OCI-M1 (cell line): ENCODE measurements around the gene CLEC7A.
A peak's percentile ranks its signal among the peaks of the same experiment; 100 is the strongest.

ENCODE experiments used
- DNase-seq: peaks from one replicate; lab custom pipeline; 2025; lab: John Stamatoyannopoulos, UW

The CLEC7A gene

GRCh38 chr12:10130042-10130441 lies at the start of gene CLEC7A:
CLEC7A (minus strand) TSS chr12:10130199; CDS start chr12:10130082, 117 bp downstream.
- DNase-seq, result no peak

DNA sequence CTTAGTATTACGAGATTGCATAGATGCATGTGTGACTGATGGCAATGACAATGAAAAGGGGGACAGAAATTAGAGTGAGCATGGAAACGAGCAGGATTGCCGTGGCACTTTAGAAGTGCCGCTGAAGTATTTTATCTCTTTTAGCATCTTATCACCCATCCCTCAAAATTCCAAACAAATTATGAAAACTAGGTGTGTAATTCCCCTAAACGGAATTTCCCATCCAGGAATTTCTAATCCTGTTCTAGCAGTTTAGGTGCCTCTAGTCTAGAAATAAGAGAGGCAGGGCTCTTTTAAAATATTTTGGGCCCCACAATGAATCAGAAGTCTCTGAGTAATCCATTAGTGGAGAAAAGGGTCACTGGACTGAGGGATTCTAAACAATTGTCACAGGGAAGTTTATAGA lies 49.8 kb upstream of the CLEC7A start:
- DNase-seq, result no peak

DNA sequence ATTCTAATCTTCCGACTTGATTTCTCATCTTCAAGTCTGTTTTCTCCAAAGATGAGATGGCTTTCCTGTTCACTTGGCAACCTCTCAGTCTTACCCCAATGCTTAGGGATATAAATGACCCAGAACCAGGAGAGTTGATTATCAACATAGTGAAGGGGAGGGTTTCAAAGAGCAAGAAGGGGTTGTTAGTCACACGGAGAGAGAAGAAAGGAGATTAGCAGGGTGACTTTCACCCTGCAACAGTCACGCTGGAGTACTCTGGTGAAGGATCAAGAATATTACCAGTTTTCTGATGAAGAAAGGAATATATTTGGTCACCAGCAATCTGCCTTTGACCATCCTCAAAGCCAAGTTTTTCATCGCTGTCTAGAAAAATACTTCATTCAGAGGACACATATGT lies 48.8 kb upstream of the CLEC7A start, which contains the start of gene TMEM52B:
TMEM52B (plus strand) TSS at position 212 of the 400 bp plus-strand sequence. CDS start 543 bp downstream, outside the sequence.
- no peak for DNase-seq

- no peak for DNase-seq
These were observed 46.0 kb upstream of the CLEC7A start for GRCh38 chr12:10175846-10176636.

- DNase-seq, result no peak
These were observed 45.1 kb upstream of the CLEC7A start for GRCh38 chr12:10174986-10175614.

GRCh38 chr12:10171973-10172728 lies 42.2 kb upstream of the CLEC7A start, which contains the start of gene OLR1:
OLR1 (minus strand) TSS chr12:10172132; CDS start chr12:10172077, 55 bp downstream.
- no peak for DNase-seq

GRCh38 chr12:10170216-10170615 lies 40.2 kb upstream of the CLEC7A start:
- DNase-seq, result no peak

DNA sequence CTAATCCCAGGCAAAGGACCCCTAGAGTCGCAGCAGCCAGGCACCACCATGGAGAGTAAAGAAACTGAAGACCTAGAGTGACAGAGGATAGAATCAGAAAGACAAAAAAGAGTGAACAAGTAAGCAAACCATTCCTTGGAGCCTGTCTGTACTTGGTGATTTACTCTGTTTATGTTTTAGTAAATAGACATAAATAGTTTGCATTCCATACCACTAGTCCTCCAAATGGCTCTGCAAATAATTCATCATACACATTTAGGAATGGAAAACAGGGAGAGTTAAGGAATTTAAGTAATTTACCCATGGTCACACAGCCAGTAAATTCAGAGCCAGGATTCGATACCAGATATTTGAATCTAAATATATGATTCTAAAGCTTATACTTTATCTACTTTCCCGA lies 39.1 kb upstream of the CLEC7A start:
- DNase-seq, result no peak

- DNase-seq, result peak; percentile 69
These were observed 37.6 kb upstream of the CLEC7A start for GRCh38 chr12:10167599-10167998.

GRCh38 chr12:10165421-10165820 lies 35.4 kb upstream of the CLEC7A start:
- no peak for DNase-seq

DNA sequence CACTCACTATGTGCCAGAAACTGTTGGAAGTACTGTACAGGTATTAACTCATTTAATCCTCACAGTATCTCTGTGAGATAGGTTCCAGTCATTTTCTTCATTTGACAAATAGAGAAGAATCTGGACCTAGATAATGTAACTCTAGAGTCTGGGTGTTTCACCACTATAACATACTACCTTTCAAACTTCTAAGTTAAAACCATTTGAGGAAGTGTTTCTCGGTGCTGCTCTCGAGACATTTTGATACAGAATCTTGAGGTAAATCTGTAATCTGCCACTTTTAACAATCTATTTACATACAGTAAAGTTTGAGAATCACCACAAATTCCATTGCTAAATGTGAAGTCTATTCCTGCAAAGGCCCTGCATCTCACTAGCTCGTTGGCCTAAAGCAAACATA lies 33.1 kb upstream of the CLEC7A start:
- peak; percentile 25 for DNase-seq

GRCh38 chr12:10160617-10161385 lies 30.8 kb upstream of the CLEC7A start:
- DNase-seq, result no peak

DNA sequence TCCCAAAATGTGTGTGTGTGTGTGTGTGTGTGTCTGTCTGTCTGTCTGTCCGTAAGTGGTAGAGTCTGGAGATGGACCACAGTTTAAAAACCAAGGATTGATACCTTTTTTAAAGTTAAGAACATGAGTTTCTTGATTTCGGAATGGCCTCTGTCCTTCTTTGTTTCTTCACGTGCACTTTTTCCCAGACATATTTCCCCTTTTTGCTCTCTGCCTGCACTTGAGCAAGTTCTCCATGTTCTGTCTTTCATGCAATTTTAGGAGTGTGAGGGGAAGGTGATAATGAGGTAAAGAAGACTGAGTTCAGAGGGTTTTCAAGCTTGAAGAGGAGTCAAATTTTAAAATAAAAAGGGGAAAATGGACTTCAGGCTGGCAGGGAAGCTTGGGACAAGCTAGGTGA lies 29.3 kb upstream of the CLEC7A start:
- DNase-seq, result no peak

DNA sequence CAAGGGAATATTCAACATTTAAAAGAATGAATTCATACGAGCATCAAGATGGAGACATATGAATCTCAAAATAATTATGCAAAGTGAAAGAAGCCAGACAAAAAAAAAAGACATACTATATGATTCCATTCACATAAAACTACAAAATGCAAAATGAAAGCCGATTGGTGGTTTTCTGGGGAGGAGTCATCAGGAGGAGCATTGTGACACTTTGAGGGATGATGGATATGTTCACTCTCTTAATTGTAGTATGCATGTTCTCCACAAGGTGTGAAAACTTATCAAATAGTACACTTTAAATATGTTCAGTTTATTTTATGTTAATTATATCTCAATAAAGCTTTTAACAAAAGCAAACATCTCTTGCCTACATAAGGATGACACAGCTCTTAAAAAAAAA lies 28.4 kb upstream of the CLEC7A start:
- DNase-seq, result no peak

GRCh38 chr12:10155966-10156365 lies 26.0 kb upstream of the CLEC7A start:
- no peak for DNase-seq

DNA sequence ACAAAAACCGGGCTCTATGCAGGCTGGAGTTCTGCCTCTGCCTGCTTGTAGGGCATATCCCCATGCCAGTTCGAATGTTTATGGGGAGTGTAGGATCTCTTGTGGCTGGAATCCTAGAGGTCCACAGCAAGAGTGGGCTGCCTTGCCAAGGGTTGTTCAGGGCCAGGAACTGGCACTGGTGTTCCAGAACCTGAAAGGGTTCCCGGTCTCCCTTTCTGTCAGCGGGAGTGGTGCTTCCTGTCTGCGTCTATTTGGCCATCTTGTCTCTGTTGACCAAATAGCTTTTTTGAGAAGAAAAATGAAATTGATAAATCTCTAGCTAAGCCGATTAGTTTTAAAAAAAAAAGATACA lies 24.1 kb upstream of the CLEC7A start:
- DNase-seq, result no peak

GRCh38 chr12:10153271-10154144 lies 23.5 kb upstream of the CLEC7A start:
- peak; percentile 83 for DNase-seq

DNA sequence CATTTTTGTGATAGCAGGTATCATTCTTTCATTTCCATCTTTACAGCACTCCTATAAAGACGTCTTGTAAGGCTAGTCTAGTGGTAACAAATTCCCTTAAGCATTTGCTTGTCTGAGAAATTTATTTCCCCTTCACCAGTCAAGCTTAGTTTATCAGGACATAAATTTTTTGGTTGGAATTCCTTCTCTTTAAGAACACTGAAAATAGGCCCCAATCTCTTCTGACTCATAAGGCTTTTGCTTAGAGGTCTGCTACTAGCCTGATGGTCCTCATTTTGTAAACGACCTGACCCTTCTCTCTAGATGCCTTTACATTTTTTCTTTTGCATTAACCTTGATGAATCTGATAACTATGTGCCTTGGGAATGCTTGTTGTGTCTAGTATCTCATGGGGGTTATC lies 21.6 kb upstream of the CLEC7A start:
- no peak for DNase-seq

DNA sequence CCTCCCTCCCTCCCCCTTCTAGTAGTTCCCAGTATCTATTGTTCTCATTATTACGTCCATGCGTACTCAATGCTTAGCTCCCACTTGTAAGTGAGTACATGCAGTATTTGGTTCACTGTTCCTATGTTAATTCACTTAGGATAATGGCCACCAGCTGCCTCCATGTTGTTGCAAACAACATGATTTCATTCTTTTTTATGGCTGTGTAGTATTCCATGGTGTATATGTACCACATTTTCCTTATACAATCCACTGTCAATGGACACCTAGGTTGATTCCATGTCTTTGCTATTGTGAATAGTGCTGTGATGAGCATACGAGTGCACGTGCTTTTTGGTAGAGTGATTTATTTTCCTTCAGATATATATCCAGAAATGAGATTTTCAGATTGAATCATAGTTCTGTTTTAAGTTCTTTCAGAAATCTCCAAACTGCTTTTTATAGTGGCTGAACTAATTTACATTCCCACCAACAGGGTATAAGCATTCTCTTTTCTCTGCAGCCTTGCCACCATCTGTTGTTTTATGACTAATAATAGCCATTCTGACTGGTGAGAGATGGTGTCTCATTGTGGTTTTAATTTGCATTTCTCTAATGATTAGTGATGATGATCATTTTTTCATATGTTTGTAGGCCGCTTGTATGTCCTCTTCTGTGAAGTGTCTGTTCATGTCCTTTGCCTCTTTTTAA lies 17.9 kb upstream of the CLEC7A start:
- no peak for DNase-seq

GRCh38 chr12:10142976-10143589 lies 13.1 kb upstream of the CLEC7A start:
- peak; percentile 56 for DNase-seq
